Stimulated activated CD4-positive, alpha-beta T cell treated with anti-CD3 and anti-CD28 coated beads, Interleukin-15, amount 100 ng/mL, for 1 hour (primary cell): ENCODE results near the gene MBP.
"Not testable (repeated sequence)": the region's sequence is repeated elsewhere in the genome, so short reads cannot be mapped to it uniquely, and the experiment has no call there.

Experiments
- DNase-seq, 2 donors: peaks; one replicate each; pipeline ENCODE4 v3.0.0-alpha.2; 2020; ENCODE audit warnings: low read depth in 1 of 2, low spot score in 1 of 2

MBP gene

GRCh38 chr18:76955524-76956170 lies 176.9 kb downstream of the MBP start:
- DNase-seq: no peak

- DNase-seq: no peak
Measured at GRCh38 chr18:76953583-76954233, 178.9 kb downstream of the MBP start.

GRCh38 chr18:76953156-76953555 lies 179.4 kb downstream of the MBP start:
- no peak for DNase-seq

GRCh38 chr18:76952747-76953146 lies 179.8 kb downstream of the MBP start:
- no peak for DNase-seq

- DNase-seq: no peak
Measured at GRCh38 chr18:76951456-76952247, 180.9 kb downstream of the MBP start.

- no peak for DNase-seq
Measured at GRCh38 chr18:76948345-76948744, 184.2 kb downstream of the MBP start.

- not testable (repeated sequence) for DNase-seq
Measured at GRCh38 chr18:76944346-76944745, 188.2 kb downstream of the MBP start.

GRCh38 chr18:76943542-76944339 lies 188.8 kb downstream of the MBP start:
- no peak for DNase-seq

GRCh38 chr18:76941284-76941683 lies 191.3 kb downstream of the MBP start:
- no peak for DNase-seq

- no peak for DNase-seq
Measured at GRCh38 chr18:76938619-76939018, 194.0 kb downstream of the MBP start.

- DNase-seq: no peak
Measured at GRCh38 chr18:76937597-76937996, 195.0 kb downstream of the MBP start.

- DNase-seq: no peak
Measured at GRCh38 chr18:76936877-76937276, 195.7 kb downstream of the MBP start.

GRCh38 chr18:76935722-76936337 lies 196.8 kb downstream of the MBP start:
- DNase-seq: no peak

GRCh38 chr18:76932026-76932819 lies 200.4 kb downstream of the MBP start:
- DNase-seq: no peak

GRCh38 chr18:76931171-76931570 lies 201.4 kb downstream of the MBP start:
- no peak for DNase-seq
